H9 (cell line): ENCODE measurements around the gene TGFA. TPM values are rescaled to one million over a fixed set of nuclear protein-coding genes. Genes with fewer than 3 reads are reported as not detected.
A peak's percentile ranks its signal among the peaks of the same experiment; 100 is the strongest.

Experiments
- DNase-seq: peaks from one replicate; pipeline ENCODE4 v3.0.0-alpha.2; 2017
- H2AFZ ChIP-seq: one replicate; pipeline ENCODE4 v1.6.1; 2013; ENCODE audit warnings: mild to moderate bottlenecking, low read length, control low read depth, moderate library complexity
- H2AK5ac ChIP-seq: 2 replicates; pipeline ENCODE4 v1.6.1; 2013; ENCODE audit warnings: low read length, control low read depth, mixed read lengths; ENCODE audit not compliant: insufficient read length
- H2BK120ac ChIP-seq: one replicate; pipeline ENCODE4 v1.6.1; 2013; ENCODE audit warnings: low read depth, mild to moderate bottlenecking, low read length, control low read depth, inconsistent platforms; ENCODE audit not compliant: poor library complexity, severe bottlenecking
- H2BK12ac ChIP-seq: 2 replicates; pipeline ENCODE4 v1.6.1; 2013; ENCODE audit warnings: low read length, control low read depth, mixed read lengths, low read depth; ENCODE audit not compliant: insufficient read length
- H2BK15ac ChIP-seq: 2 replicates; pipeline ENCODE4 v1.6.1; 2013; ENCODE audit warnings: low read depth, low read length, control low read depth
- H2BK20ac ChIP-seq: one replicate; pipeline ENCODE4 v1.6.1; 2013; ENCODE audit warnings: low read depth, mild to moderate bottlenecking, low read length, control low read depth, inconsistent platforms; ENCODE audit not compliant: poor library complexity, severe bottlenecking
- H2BK5ac ChIP-seq: 2 replicates; pipeline ENCODE4 v1.6.1; 2013; ENCODE audit warnings: low read length, control low read depth, mixed read lengths; ENCODE audit not compliant: insufficient read length
- H3K14ac ChIP-seq: 2 replicates; pipeline ENCODE4 v1.6.1; 2013; ENCODE audit warnings: low read length, control low read depth; ENCODE audit not compliant: insufficient read depth
- H3K18ac ChIP-seq: 2 replicates; pipeline ENCODE4 v1.6.1; 2013; ENCODE audit warnings: low read depth, mild to moderate bottlenecking, mixed read lengths, low read length, control low read depth; ENCODE audit not compliant: insufficient read length
- H3K23ac ChIP-seq: 2 replicates; pipeline ENCODE4 v1.6.1; 2013; ENCODE audit warnings: low read length, control low read depth, mixed read lengths, low read depth; ENCODE audit not compliant: insufficient read length
- H3K23me2 ChIP-seq: 2 replicates; pipeline ENCODE4 v1.6.1; 2013; ENCODE audit warnings: low read depth, mild to moderate bottlenecking, mixed read lengths, low read length, control low read depth; ENCODE audit not compliant: insufficient read length, poor library complexity, severe bottlenecking
- H3K27ac ChIP-seq: 2 replicates; pipeline ENCODE4 v1.5.1; 2013; ENCODE audit warnings: low read length, control low read depth, mixed read lengths, low read depth; ENCODE audit not compliant: insufficient read length
- H3K27me3 ChIP-seq: 2 replicates; pipeline ENCODE4 v1.6.1; 2013; ENCODE audit warnings: low read length, control low read depth, inconsistent platforms; ENCODE audit not compliant: insufficient read depth
- H3K4ac ChIP-seq: 2 replicates; pipeline ENCODE4 v1.6.1; 2013; ENCODE audit warnings: low read depth, mild to moderate bottlenecking, control low read depth, inconsistent platforms, low read length, moderate library complexity
- H3K4me1 ChIP-seq: 2 replicates; pipeline ENCODE4 v1.6.1; 2013; ENCODE audit warnings: low read length, control low read depth, inconsistent platforms; ENCODE audit not compliant: insufficient read depth
- H3K4me2 ChIP-seq: 2 replicates; pipeline ENCODE4 v1.6.1; 2013; ENCODE audit warnings: low read length, control low read depth, mixed read lengths; ENCODE audit not compliant: insufficient read length, insufficient read depth
- H3K56ac ChIP-seq: 2 replicates; pipeline ENCODE4 v1.6.1; 2013; ENCODE audit warnings: low read depth, mild to moderate bottlenecking, mixed read lengths, low read length, control low read depth; ENCODE audit not compliant: insufficient read length
- H3K79me1 ChIP-seq: 2 replicates; pipeline ENCODE4 v1.6.1; 2013; ENCODE audit warnings: low read depth, mild to moderate bottlenecking, moderate library complexity, low read length, control low read depth, inconsistent platforms; ENCODE audit not compliant: insufficient read depth, poor library complexity, severe bottlenecking
- H3K79me2 ChIP-seq: 2 replicates; pipeline ENCODE4 v1.6.1; 2013; ENCODE audit warnings: low read length, control low read depth, inconsistent platforms; ENCODE audit not compliant: insufficient read depth
- H3K9ac ChIP-seq: 2 replicates; pipeline ENCODE4 v1.6.1; 2013; ENCODE audit warnings: low read length, control low read depth, mixed read lengths; ENCODE audit not compliant: insufficient read length; ENCODE audit errors: extremely low read depth
- H3K9me3 ChIP-seq: one replicate; pipeline ENCODE4 v1.6.1; 2013; ENCODE audit warnings: low read depth, low read length, inconsistent platforms; ENCODE audit not compliant: control insufficient read depth
- H3T11ph ChIP-seq: one replicate; pipeline ENCODE4 v1.6.1; 2013; ENCODE audit warnings: mild to moderate bottlenecking, low read length, control low read depth, inconsistent platforms
- H4K20me1 ChIP-seq: one replicate; pipeline ENCODE4 v1.6.1; 2013; ENCODE audit not compliant: control insufficient read depth, insufficient read length, insufficient read depth
- H4K5ac ChIP-seq: 2 replicates; pipeline ENCODE4 v1.6.1; 2013; ENCODE audit warnings: low read depth, mild to moderate bottlenecking, mixed read lengths, low read length, control low read depth; ENCODE audit not compliant: insufficient read length
- H4K8ac ChIP-seq: replicated peaks from 2 replicates; pipeline ENCODE4 v1.6.1; 2013; ENCODE audit warnings: low read length, control low read depth, mixed read lengths, low read depth; ENCODE audit not compliant: insufficient read length
- H4K91ac ChIP-seq: 2 replicates; pipeline ENCODE4 v1.6.1; 2013; ENCODE audit warnings: low read depth, mild to moderate bottlenecking, moderate library complexity, mixed read lengths, low read length, control low read depth; ENCODE audit not compliant: insufficient read length
- H3K27ac Mint-ChIP-seq, 3 experiments: 2 replicates in 2 of 3; 3 replicates in 1 of 3; pipeline ENCODE4 v1.8.0; 2020 to 2021; ENCODE audit warnings: mixed read lengths in 3 of 3, mild to moderate bottlenecking in 1 of 3, moderate library complexity in 1 of 3
- H3K27me3 Mint-ChIP-seq: 2 replicates; pipeline ENCODE4 v1.8.0; 2021; ENCODE audit warnings: low read depth, mild to moderate bottlenecking, moderate library complexity, mixed read lengths
- H3K36me3 Mint-ChIP-seq, 3 experiments: 2 replicates in 2 of 3; 3 replicates in 1 of 3; pipeline ENCODE4 v1.8.0; 2020 to 2021; ENCODE audit warnings: low read depth in 3 of 3, mixed read lengths in 3 of 3; ENCODE audit not compliant: insufficient read depth in 1 of 3
- H3K4me1 Mint-ChIP-seq, 2 experiments: 2 replicates each; pipeline ENCODE4 v1.8.0; 2020; ENCODE audit warnings: mixed read lengths in 2 of 2
- H3K4me3 Mint-ChIP-seq, 2 experiments: 2 replicates in 1 of 2; 3 replicates in 1 of 2; pipeline ENCODE4 v1.8.0; 2020 to 2021; ENCODE audit warnings: mild to moderate bottlenecking in 2 of 2, mixed read lengths in 2 of 2, moderate library complexity in 1 of 2
- H3K9me3 Mint-ChIP-seq, 2 experiments: 2 replicates in 1 of 2; 3 replicates in 1 of 2; pipeline ENCODE4 v1.8.0; 2020; ENCODE audit warnings: mild to moderate bottlenecking in 2 of 2, mixed read lengths in 2 of 2, moderate library complexity in 1 of 2
- CTCF ChIP-seq: fragments of 200-600 bp; sonication (generic); conservative IDR thresholded peaks from 3 replicates; pipeline ENCODE4 v1.8.0; 2021; ENCODE audit warnings: antibody characterized with exemption, mild to moderate bottlenecking
- WGBS: extraction: QIAGEN DNeasy Blood & Tissue Kit; methylation state at CpG from one replicate; pipeline ENCODE4 v1.1.7; 2013; ENCODE audit warnings: missing lambda C conversion rate, low lambda C conversion rate, mixed read lengths; ENCODE audit not compliant: insufficient read length; ENCODE audit errors: extremely low coverage; 5-methylcytosine and 5-hydroxymethylcytosine counted together
- total RNA-seq: library from RNA; stranded (reverse); gene quantifications from 2 replicates; pipeline ENCODE4 v1.2.1, GENCODE V29; 2021

Gene TGFA
- total RNA-seq, 1 experiment from 2014 or later = 3.3 TPM

- no peak overlapping the region for H3T11ph ChIP-seq
- TF ChIP-seq CTCF = no peak
- no peak for DNase-seq
Measured at GRCh38 chr2:70426341-70426740, 127.3 kb downstream of the TGFA start.

More at GRCh38 chr2:70426341-70426740, 127.3 kb downstream of the TGFA start:
- H3K9ac ChIP-seq = no peak overlapping the region
- H3K14ac ChIP-seq = no peak overlapping the region
- H3K23ac ChIP-seq = no peak overlapping the region
- no peaks in the 10 kb centered on the region for H3K27me3 ChIP-seq
- no peak overlapping the region for H3K4me2 ChIP-seq
- H4K8ac ChIP-seq = no peak overlapping the region
- no peak overlapping the region for H3K4ac ChIP-seq
- Mint-ChIP-seq H3K27me3 (peaks cover 2% of the 10 kb centered on the region; the same call in 1 of the 2 replicates), H3K4me3 (no peak overlapping the region), H3K27ac (peak overlapping the region in 1 of 3 experiments; percentile 92; a peak in 1 of 7 replicates), H3K36me3 (no peaks in the 10 kb centered on the region; a peak in 1 of 7 replicates), H3K9me3 (peaks cover 0 to 3% of the 10 kb centered on the region in 2 experiments; a peak in 2 of 5 replicates), H3K4me1 (no peaks in the 10 kb centered on the region)
- H3K9me3 ChIP-seq = no peaks in the 10 kb centered on the region
- no peak overlapping the region for H2BK120ac ChIP-seq
- H2BK5ac ChIP-seq = no peak overlapping the region
- no peak overlapping the region for H2AK5ac ChIP-seq
- H3K79me2 ChIP-seq = no peaks in the 10 kb centered on the region
- no CpG with 5 or more reads among the region's 2 CpGs for WGBS
- no peak overlapping the region for H2BK20ac ChIP-seq
- H4K5ac ChIP-seq = no peak overlapping the region
- H3K56ac ChIP-seq = no peak overlapping the region
- no peak overlapping the region for H3K27ac ChIP-seq
- no peak overlapping the region for H4K91ac ChIP-seq
- no peaks in the 10 kb centered on the region for H3K79me1 ChIP-seq
- no peaks in the 10 kb centered on the region; the same call in 1 of the 2 replicates for H3K4me1 ChIP-seq
- no peak overlapping the region for H2BK12ac ChIP-seq
- no peaks in the 10 kb centered on the region for H4K20me1 ChIP-seq
- no peaks in the 10 kb centered on the region for H3K23me2 ChIP-seq
- H2AFZ ChIP-seq = peak overlapping the region; percentile 78
- H2BK15ac ChIP-seq = no peak overlapping the region
- no peak overlapping the region for H3K18ac ChIP-seq
